22Rv1 (cell line): ENCODE results near the gene LAMC1.

Experiments
- H3K27ac ChIP-seq: fragments of 450-650 bp; 2 replicates; pipeline ENCODE4 v1.5.1; 2017
- CTCF ChIP-seq: fragments of 450-650 bp; IDR thresholded peaks from 2 replicates; pipeline ENCODE4 v1.5.1; 2017; ENCODE audit warnings: mild to moderate bottlenecking
- ZFX ChIP-seq: fragments of 450-650 bp; IDR thresholded peaks from 2 replicates; pipeline ENCODE4 v1.6.1; 2017; ENCODE audit warnings: antibody characterized with exemption, borderline replicate concordance

Gene LAMC1

GRCh38 chr1:183101841-183102276 lies 78.6 kb downstream of the LAMC1 start:
- no peak overlapping the region for H3K27ac ChIP-seq
- TF ChIP-seq CTCF (no peak), ZFX (no peak)

- no peak overlapping the region for H3K27ac ChIP-seq
Measured at GRCh38 chr1:183103147-183103546, 79.9 kb downstream of the LAMC1 start.

GRCh38 chr1:183103577-183103976 lies 80.4 kb downstream of the LAMC1 start:
- H3K27ac ChIP-seq: no peak overlapping the region
- TF ChIP-seq CTCF (no peak), ZFX (no peak)

More at GRCh38 chr1:183103147-183103546, 79.9 kb downstream of the LAMC1 start:
- no peak for TF ChIP-seq CTCF
- TF ChIP-seq ZFX: no peak

- no peak overlapping the region for H3K27ac ChIP-seq
- TF ChIP-seq ZFX (no peak), CTCF (no peak)
Measured at GRCh38 chr1:183105449-183105848, 82.2 kb downstream of the LAMC1 start.

- no peak for TF ChIP-seq CTCF
- no peak for TF ChIP-seq ZFX
- H3K27ac ChIP-seq: no peak overlapping the region
Measured at GRCh38 chr1:183106166-183106565, 82.9 kb downstream of the LAMC1 start.

GRCh38 chr1:183106746-183107145 lies 83.5 kb downstream of the LAMC1 start:
- no peak overlapping the region for H3K27ac ChIP-seq
- no peak for TF ChIP-seq ZFX
- no peak for TF ChIP-seq CTCF

- TF ChIP-seq CTCF (no peak), ZFX (no peak)
- H3K27ac ChIP-seq: no peak overlapping the region
Measured at GRCh38 chr1:183110326-183110880, 87.2 kb downstream of the LAMC1 start.
